OCI-LY1 (cell line): Measurements from ENCODE around the gene FRAS1.

Source experiments
- H2AFZ ChIP-seq: fragments of 200-600 bp; sonication (generic), shearing (Covaris generic); 2 replicates; pipeline ENCODE4 v1.6.0; 2014; ENCODE audit warnings: antibody characterized with exemption, mild to moderate bottlenecking, low read length
- H3F3A ChIP-seq: fragments of 200-600 bp; sonication (generic), shearing (Covaris generic); 2 replicates; pipeline ENCODE4 v1.6.0; 2014; ENCODE audit warnings: mild to moderate bottlenecking, antibody characterized with exemption, low read length, moderate library complexity; ENCODE audit not compliant: insufficient read depth
- H3K27ac ChIP-seq: fragments of 200-600 bp; sonication (generic); 2 replicates; pipeline ENCODE4 v1.5.1; 2014; ENCODE audit warnings: low read length, mixed run types, mild to moderate bottlenecking, low read depth; ENCODE audit not compliant: poor library complexity, severe bottlenecking
- H3K27me3 ChIP-seq: fragments of 200-600 bp; sonication (generic); 2 replicates; pipeline ENCODE4 v1.6.0; 2014; ENCODE audit warnings: antibody characterized with exemption, mild to moderate bottlenecking, low read length, moderate library complexity; ENCODE audit not compliant: insufficient read depth
- H3K36me3 ChIP-seq: fragments of 200-600 bp; sonication (generic); 2 replicates; pipeline ENCODE4 v1.6.1; 2014; ENCODE audit warnings: mild to moderate bottlenecking, antibody characterized with exemption, low read length, moderate library complexity, mixed read lengths; ENCODE audit not compliant: insufficient read depth
- H3K4me1 ChIP-seq: fragments of 200-600 bp; sonication (generic); 2 replicates; pipeline ENCODE4 v1.5.1; 2014; ENCODE audit warnings: mild to moderate bottlenecking, low read length, moderate library complexity; ENCODE audit not compliant: insufficient read depth, severe bottlenecking
- H3K4me2 ChIP-seq: fragments of 200-600 bp; sonication (generic), shearing (Covaris generic); 2 replicates; pipeline ENCODE4 v1.6.1; 2014; ENCODE audit warnings: low read length
- H3K4me3 ChIP-seq: fragments of 200-600 bp; sonication (generic); 2 replicates; pipeline ENCODE4 v1.5.1; 2014; ENCODE audit warnings: low read length, low read depth, mild to moderate bottlenecking, mixed read lengths; ENCODE audit not compliant: poor library complexity, severe bottlenecking
- H3K79me2 ChIP-seq: fragments of 200-600 bp; shearing (Covaris generic); 2 replicates; pipeline ENCODE4 v1.6.1; 2016; ENCODE audit warnings: mixed run types, low read length, mixed read lengths; ENCODE audit not compliant: insufficient read depth
- H3K9ac ChIP-seq: fragments of 200-600 bp; sonication (generic), shearing (Covaris generic); 2 replicates; pipeline ENCODE4 v1.6.1; 2014; ENCODE audit warnings: mild to moderate bottlenecking, low read length, mixed read lengths
- H3K9me2 ChIP-seq: fragments of 200-600 bp; sonication (generic), shearing (Covaris generic); 2 replicates; pipeline ENCODE4 v1.6.1; 2014; ENCODE audit warnings: low read depth, mild to moderate bottlenecking, low read length, mixed read lengths
- H3K9me3 ChIP-seq: fragments of 200-600 bp; shearing (Covaris generic); 2 replicates; pipeline ENCODE4 v1.6.1; 2014; ENCODE audit warnings: low read length, mixed read lengths
- H4K20me1 ChIP-seq: fragments of 200-600 bp; sonication (generic), shearing (Covaris generic); 2 replicates; pipeline ENCODE4 v1.6.0; 2016; ENCODE audit warnings: mild to moderate bottlenecking, low read length; ENCODE audit not compliant: insufficient read depth
- EZH2 ChIP-seq: fragments of 200-600 bp; sonication (generic), shearing (Covaris generic); IDR thresholded peaks from 2 replicates; pipeline ENCODE4 v1.8.0; 2017; ENCODE audit warnings: borderline replicate concordance, mixed run types, mild to moderate bottlenecking, antibody characterized with exemption, low read length, moderate library complexity, mixed read lengths
- TF ChIP-seq, protein P1 (sequence below): fragments of 200-600 bp; sonication (generic), shearing (Covaris generic); IDR thresholded peaks from 2 replicates; pipeline ENCODE4 v1.5.1; 2017; ENCODE audit warnings: mild to moderate bottlenecking, antibody characterized with exemption, low read length, moderate library complexity, mixed read lengths

FRAS1 gene

GRCh38 chr4:78143634-78144033, 86.5 kb downstream of the FRAS1 start:
- H3F3A ChIP-seq = no peaks in the 10 kb centered on the region
- no peaks in the 10 kb centered on the region for H3K79me2 ChIP-seq
- TF ChIP-seq, protein P1, sequence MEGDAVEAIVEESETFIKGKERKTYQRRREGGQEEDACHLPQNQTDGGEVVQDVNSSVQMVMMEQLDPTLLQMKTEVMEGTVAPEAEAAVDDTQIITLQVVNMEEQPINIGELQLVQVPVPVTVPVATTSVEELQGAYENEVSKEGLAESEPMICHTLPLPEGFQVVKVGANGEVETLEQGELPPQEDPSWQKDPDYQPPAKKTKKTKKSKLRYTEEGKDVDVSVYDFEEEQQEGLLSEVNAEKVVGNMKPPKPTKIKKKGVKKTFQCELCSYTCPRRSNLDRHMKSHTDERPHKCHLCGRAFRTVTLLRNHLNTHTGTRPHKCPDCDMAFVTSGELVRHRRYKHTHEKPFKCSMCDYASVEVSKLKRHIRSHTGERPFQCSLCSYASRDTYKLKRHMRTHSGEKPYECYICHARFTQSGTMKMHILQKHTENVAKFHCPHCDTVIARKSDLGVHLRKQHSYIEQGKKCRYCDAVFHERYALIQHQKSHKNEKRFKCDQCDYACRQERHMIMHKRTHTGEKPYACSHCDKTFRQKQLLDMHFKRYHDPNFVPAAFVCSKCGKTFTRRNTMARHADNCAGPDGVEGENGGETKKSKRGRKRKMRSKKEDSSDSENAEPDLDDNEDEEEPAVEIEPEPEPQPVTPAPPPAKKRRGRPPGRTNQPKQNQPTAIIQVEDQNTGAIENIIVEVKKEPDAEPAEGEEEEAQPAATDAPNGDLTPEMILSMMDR = no peak
- no peak for TF ChIP-seq EZH2
- no peaks in the 10 kb centered on the region for H4K20me1 ChIP-seq
- H3K4me1 ChIP-seq = no peaks in the 10 kb centered on the region
- H2AFZ ChIP-seq = no peak overlapping the region
- H3K9ac ChIP-seq = no peak overlapping the region
- no peaks in the 10 kb centered on the region for H3K9me3 ChIP-seq
- no peak overlapping the region for H3K4me2 ChIP-seq
- no peaks in the 10 kb centered on the region for H3K36me3 ChIP-seq
- no peak overlapping the region for H3K4me3 ChIP-seq
- H3K27ac ChIP-seq = no peak overlapping the region
- no peaks in the 10 kb centered on the region for H3K27me3 ChIP-seq
- no peaks in the 10 kb centered on the region for H3K9me2 ChIP-seq

DNA sequence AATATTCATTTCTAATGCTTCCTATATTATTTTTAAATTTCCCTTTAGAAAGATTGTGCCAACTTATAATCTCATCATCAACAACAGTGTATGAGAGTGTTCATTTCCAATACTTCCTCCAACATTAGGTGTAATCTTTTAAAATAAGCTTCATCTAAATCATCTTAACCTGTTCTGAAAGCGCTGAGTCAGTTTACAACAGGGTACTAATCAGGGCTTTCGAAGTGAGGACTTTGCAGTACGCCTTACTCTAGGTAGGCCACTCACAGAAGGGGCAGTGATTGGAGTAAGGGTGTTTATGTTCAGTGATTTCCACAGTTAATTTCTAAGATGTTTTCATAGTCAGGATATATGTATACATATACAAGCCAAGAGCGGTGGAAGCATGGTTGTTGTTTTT, 87.9 kb downstream of the FRAS1 start:
- no peaks in the 10 kb centered on the region for H3K4me1 ChIP-seq
- H3K79me2 ChIP-seq = no peaks in the 10 kb centered on the region
- no peaks in the 10 kb centered on the region for H3F3A ChIP-seq
- no peak overlapping the region for H3K27ac ChIP-seq
- no peaks in the 10 kb centered on the region for H4K20me1 ChIP-seq
- no peak overlapping the region for H3K4me2 ChIP-seq
- H3K4me3 ChIP-seq = no peak overlapping the region
- no peak for TF ChIP-seq EZH2
- TF ChIP-seq, protein P1 = no peak
- H3K36me3 ChIP-seq = no peaks in the 10 kb centered on the region
- H3K27me3 ChIP-seq = no peaks in the 10 kb centered on the region
- H3K9me3 ChIP-seq = no peaks in the 10 kb centered on the region
- H2AFZ ChIP-seq = no peak overlapping the region
- no peaks in the 10 kb centered on the region for H3K9me2 ChIP-seq
- H3K9ac ChIP-seq = no peak overlapping the region

GRCh38 chr4:78145622-78146021, 88.5 kb downstream of the FRAS1 start:
- TF ChIP-seq EZH2 = no peak
- TF ChIP-seq, protein P1 = no peak
- Histone ChIP-seq H3K79me2 (no peaks in the 10 kb centered on the region), H3F3A (no peaks in the 10 kb centered on the region)

More at GRCh38 chr4:78145622-78146021, 88.5 kb downstream of the FRAS1 start:
- H3K4me2 ChIP-seq = no peak overlapping the region
- H3K27ac ChIP-seq = no peak overlapping the region
- no peak overlapping the region for H3K9ac ChIP-seq
- no peaks in the 10 kb centered on the region for H3K9me3 ChIP-seq
- no peak overlapping the region for H2AFZ ChIP-seq
- no peaks in the 10 kb centered on the region for H3K4me1 ChIP-seq
- no peak overlapping the region for H3K4me3 ChIP-seq
- no peaks in the 10 kb centered on the region for H4K20me1 ChIP-seq
- H3K9me2 ChIP-seq = no peaks in the 10 kb centered on the region
- no peaks in the 10 kb centered on the region for H3K36me3 ChIP-seq
- no peaks in the 10 kb centered on the region for H3K27me3 ChIP-seq
